Measurements from ENCODE around the gene BFSP2. TPM values are rescaled to one million over a fixed set of nuclear protein-coding genes. Genes with fewer than 3 reads are reported as not detected.

The BFSP2 gene
- total RNA-seq, 1 experiment from 2014 or later: not detected

- ChIA-PET CTCF (interaction anchor here (0.7 to 1.4 kb wide), 5 partner anchors 9 to 683 kb away, joined by 3 to 4 read pairs (median 3); no protein-coding TSS in a partner anchor), POLR2A (no interaction called here)
- intact Hi-C loops (cut with micrococcal nuclease): no loop called here
- H3K27ac Mint-ChIP-seq (ENCODE audit: low read depth, unreplicated experiment): no peak overlapping the region
- no peaks in the 10 kb centered on the region for H3K9me3 Mint-ChIP-seq (ENCODE audit: unreplicated experiment)
- no TSS peak for BruUV-seq (replicated peaks)
- no peak for TF ChIP-seq CTCF (IDR thresholded peaks at IDR 0.05; ENCODE audit: unreplicated experiment)
- no peaks in the 10 kb centered on the region for H3K4me1 Mint-ChIP-seq (ENCODE audit: insufficient read depth, unreplicated experiment)
- H3K4me3 Mint-ChIP-seq (ENCODE audit: unreplicated experiment): no peak overlapping the region
- no peaks in the 10 kb centered on the region for H3K36me3 Mint-ChIP-seq (ENCODE audit: insufficient read depth, unreplicated experiment)
- peaks cover 44% of the 10 kb centered on the region for H3K27me3 Mint-ChIP-seq (ENCODE audit: insufficient read depth, unreplicated experiment)
- no peak for DNase-seq (ENCODE audit: unreplicated experiment)
These were observed 13.5 kb downstream of the BFSP2 start for GRCh38 chr3:133413161-133414020.

- no TSS peak for BruUV-seq (replicated peaks)
- no peak overlapping the region for H3K27ac Mint-ChIP-seq (ENCODE audit: low read depth, unreplicated experiment)
- H3K27me3 Mint-ChIP-seq (ENCODE audit: insufficient read depth, unreplicated experiment): peaks cover 38% of the 10 kb centered on the region
These were observed 14.2 kb downstream of the BFSP2 start for GRCh38 chr3:133414021-133414392.

DNA sequence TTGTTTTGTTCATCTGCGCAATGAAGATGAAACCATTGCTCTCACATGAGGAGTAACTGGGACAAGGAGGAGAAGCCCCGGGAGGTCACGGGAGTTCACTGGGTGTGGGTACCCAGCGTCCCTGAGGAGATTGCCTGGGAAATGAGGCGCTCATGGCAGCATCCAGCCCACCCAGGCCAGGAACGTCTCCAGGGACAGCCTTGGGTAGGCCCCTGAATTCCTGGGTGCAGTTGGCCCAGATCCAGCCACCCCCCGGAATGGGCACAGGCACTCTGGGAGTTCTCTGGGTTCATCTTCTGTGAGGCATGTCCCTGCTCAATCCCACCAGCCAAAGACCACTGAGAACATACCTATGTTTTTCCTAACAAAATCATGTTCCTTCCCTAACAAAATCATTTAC lies 18.5 kb downstream of the BFSP2 start:
- no peak for DNase-seq (ENCODE audit: unreplicated experiment)
- no peak for TF ChIP-seq CTCF (IDR thresholded peaks at IDR 0.05; ENCODE audit: unreplicated experiment)
- Mint-ChIP-seq H3K4me1 (ENCODE audit: insufficient read depth, unreplicated experiment) (no peaks in the 10 kb centered on the region), H3K27me3 (ENCODE audit: insufficient read depth, unreplicated experiment) (no peaks in the 10 kb centered on the region), H3K9me3 (ENCODE audit: unreplicated experiment) (no peaks in the 10 kb centered on the region), H3K36me3 (ENCODE audit: insufficient read depth, unreplicated experiment) (no peaks in the 10 kb centered on the region), H3K27ac (ENCODE audit: low read depth, unreplicated experiment) (no peak overlapping the region), H3K4me3 (ENCODE audit: unreplicated experiment) (no peak overlapping the region)
- POLR2A ChIA-PET: no interaction called here
- CTCF ChIA-PET: no interaction called here
- no TSS peak for BruUV-seq (replicated peaks)
- intact Hi-C loops (cut with micrococcal nuclease): no loop called here

More at GRCh38 chr3:133414021-133414392, 14.2 kb downstream of the BFSP2 start:
- H3K4me1 Mint-ChIP-seq (ENCODE audit: insufficient read depth, unreplicated experiment): no peaks in the 10 kb centered on the region
- ChIA-PET POLR2A (no interaction called here), CTCF (interaction anchor here (1.0 kb wide), 2 partner anchors 8 to 10 kb away, joined by 3 read pairs; no protein-coding TSS in a partner anchor)
- no peak for DNase-seq (ENCODE audit: unreplicated experiment)
- H3K4me3 Mint-ChIP-seq (ENCODE audit: unreplicated experiment): no peak overlapping the region
- intact Hi-C loops (cut with micrococcal nuclease): no loop called here
- H3K9me3 Mint-ChIP-seq (ENCODE audit: unreplicated experiment): no peaks in the 10 kb centered on the region
- no peaks in the 10 kb centered on the region for H3K36me3 Mint-ChIP-seq (ENCODE audit: insufficient read depth, unreplicated experiment)
- no peak for TF ChIP-seq CTCF (IDR thresholded peaks at IDR 0.05; ENCODE audit: unreplicated experiment)

DNA sequence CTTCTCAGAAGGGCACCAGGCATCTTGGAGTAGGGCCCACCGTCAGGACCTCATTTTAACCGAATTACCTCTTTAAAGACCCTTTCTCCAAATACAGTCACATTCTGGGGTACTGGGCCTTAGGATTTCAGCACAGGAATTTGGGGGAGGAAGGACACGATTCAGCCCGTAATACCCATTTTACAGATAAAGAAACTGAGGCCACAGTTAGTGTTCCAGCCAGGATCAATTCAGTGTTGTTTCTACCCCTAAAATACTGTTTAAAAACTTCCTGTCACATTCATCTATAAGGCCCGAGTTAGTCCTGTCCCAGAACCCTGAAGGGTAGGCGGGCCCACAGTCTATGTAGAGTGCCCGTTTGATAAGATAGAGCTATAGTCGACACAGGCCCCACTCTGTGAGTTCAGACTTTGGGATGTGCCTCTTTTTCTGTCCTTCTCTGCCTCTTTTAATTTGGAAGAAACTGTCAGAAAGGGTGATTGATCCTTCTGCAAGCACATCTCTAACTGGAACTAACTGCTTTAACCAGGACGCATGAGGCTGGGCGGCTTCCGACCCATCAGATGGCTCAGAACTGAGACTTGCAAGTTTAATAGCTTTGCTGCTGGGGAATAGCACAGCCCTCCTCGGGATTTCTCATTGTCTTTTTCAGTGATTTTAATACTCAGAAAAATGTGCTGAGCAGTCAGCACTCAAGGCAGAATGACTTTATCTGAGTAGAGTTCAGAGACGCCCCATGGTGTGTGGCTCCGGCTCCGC lies 19.5 kb downstream of the BFSP2 start:
- Mint-ChIP-seq H3K27me3 (ENCODE audit: insufficient read depth, unreplicated experiment) (no peaks in the 10 kb centered on the region), H3K4me1 (ENCODE audit: insufficient read depth, unreplicated experiment) (no peaks in the 10 kb centered on the region), H3K27ac (ENCODE audit: low read depth, unreplicated experiment) (no peak overlapping the region), H3K9me3 (ENCODE audit: unreplicated experiment) (no peaks in the 10 kb centered on the region), H3K4me3 (ENCODE audit: unreplicated experiment) (no peak overlapping the region), H3K36me3 (ENCODE audit: insufficient read depth, unreplicated experiment) (no peaks in the 10 kb centered on the region)
- POLR2A ChIA-PET: interaction anchor here (0.7 kb wide), 1 partner anchor 18 kb away, joined by 3 read pairs; no protein-coding TSS in a partner anchor
- CTCF ChIA-PET: interaction anchor here (1.1 to 2.4 kb wide), 2 partner anchors 687 to 693 kb away, joined by 3 to 7 read pairs; no protein-coding TSS in a partner anchor
- no peak for TF ChIP-seq CTCF (IDR thresholded peaks at IDR 0.05; ENCODE audit: unreplicated experiment)
- BruUV-seq (replicated peaks): no TSS peak
- intact Hi-C loops (cut with micrococcal nuclease): no loop called here
- no peak for DNase-seq (ENCODE audit: unreplicated experiment)

Measured in MCF 10A (cell line).